Astrocyte (in vitro differentiated cells and primary cell): ENCODE data around the gene POR.
"Not testable (repeated sequence)": the region's sequence is repeated elsewhere in the genome, so short reads cannot be mapped to it uniquely, and the experiment has no call there.

Source experiments
- CTCF ChIP-seq: IDR thresholded peaks from 2 replicates; pipeline ENCODE4 v1.5.1; 2011; ENCODE audit warnings: low read depth, mild to moderate bottlenecking, inconsistent platforms, low read length, moderate library complexity; ENCODE audit not compliant: insufficient read depth
- EZH2 ChIP-seq: IDR thresholded peaks from 2 replicates; pipeline ENCODE4 v1.6.1; 2012; ENCODE audit warnings: mild to moderate bottlenecking, low read length, inconsistent platforms; ENCODE audit not compliant: insufficient read depth

GRCh38 chr7:76005004-76005403 lies 90.0 kb downstream of the POR start:
- TF ChIP-seq EZH2, CTCF: not testable (repeated sequence)
